Pancreas (tissue), 10 donors: Measurements from ENCODE around the gene S100A8. TPM values are rescaled to one million over a fixed set of nuclear protein-coding genes. Genes with fewer than 3 reads are reported as not detected.

ENCODE experiments used
- ATAC-seq, 4 donors: fragments of 200-7000 bp; cut with Tn5 transposase; one replicate each; pipeline versions ENCODE4 v1.8.0 to v1.9.1; 2020; ENCODE audit warnings: mild to moderate bottlenecking in 4 of 4, moderate library complexity in 4 of 4
- DNase-seq, 6 donors: peaks; one replicate each; pipeline ENCODE4 v3.0.0-alpha.2; 2020
- FAIRE-seq: peaks from 2 replicates; lab custom pipeline; 2012; peaks lifted over from hg19 to GRCh38; lab: Jason Lieb, UNC
- H3K27ac ChIP-seq, 4 donors: fragments of 200-600 bp; sonication (generic); 1 replicate in 3 of 4; 2 replicates in 1 of 4; pipeline versions ENCODE4 v1.5.0 to v1.8.0; 2020
- H3K27me3 ChIP-seq, 4 donors: fragments of 200-600 bp; one replicate each; pipeline ENCODE4 v1.8.0; 2021
- H3K36me3 ChIP-seq, 3 donors: fragments of 200-600 bp; sonication (generic) in 1 of 3; one replicate each; pipeline versions ENCODE4 v1.5.0 to v1.8.0; 2020 to 2021
- H3K4me1 ChIP-seq, 3 donors: fragments of 200-600 bp; one replicate each; pipeline ENCODE4 v1.8.0; 2021
- H3K4me3 ChIP-seq, 4 donors: fragments of 200-600 bp; sonication (generic) in 2 of 4; one replicate each; pipeline versions ENCODE4 v1.5.0 to v1.8.0; 2020 to 2021
- H3K9me3 ChIP-seq, 4 donors: fragments of 200-600 bp; one replicate each; pipeline ENCODE4 v1.8.0; 2021
- WGBS, 2 donors: extraction: QIAGEN DNeasy Blood & Tissue Kit; methylation state at CpG; one replicate each; pipeline ENCODE4 v1.1.7; 2013; 5-methylcytosine and 5-hydroxymethylcytosine counted together
- intact Hi-C, 3 donors: fragments of 100-400 bp; cut with DNase I; formaldehyde crosslinking; loops; one replicate each; pipeline versions ENCODE4 v1.11.1 to v1.14.2; 2022
- polyA plus RNA-seq, 2 donors: library from polyadenylated mRNA; stranded (reverse); fragments of 200-250 nt; gene quantifications; one replicate each; pipeline ENCODE4 v1.2.3, GENCODE V29; 2013
- total RNA-seq, 6 donors: library from RNA; stranded (reverse); fragmentation: NEBNext Ultra II Directional in 4 of 6; extraction: Animal tissue kit (Norgen Biotek cat#: 25700) in 4 of 6; gene quantifications; one replicate each; pipeline versions ENCODE4 v1.2.1 to v1.2.4, GENCODE V29; 2021 to 2023
- TF ChIP-seq, protein P1 (sequence below), 4 donors: fragments of 200-600 bp; sonication (generic) in 3 of 4; IDR thresholded peaks; one replicate each; pipeline versions ENCODE4 v1.5.0 to v1.8.0; 2021; ENCODE audit warnings: antibody characterized with exemption in 4 of 4
- donor health status: healthy with polysubstance abuse.
- donor health status: DM: no; HTN: no; CAD: no; lungs with moderate emphysema.
- donor health status: DM: no; HTN: no; CAD: no.
- donor health status: control.
- donor health status: control.
- donor health status: Bipolar disorder and iron deficiency.
- donor health status: DM: yes; HTN: yes; CAD: no.
- donor health status: DM: no; HTN: no; CAD: no.
- donor health status: DM: no; HTN: no; CAD: no.
- donor health status: DM: yes; HTN: yes; CAD: no.

The S100A8 gene
- total RNA-seq (10 to 100 TPM in 3 of 6 donors, 1 to 10 TPM in 3; 2.0 to 36.1 (median 12.1) TPM), polyA plus RNA-seq (10 to 100 TPM; 26.1 to 41.9 TPM)

DNA sequence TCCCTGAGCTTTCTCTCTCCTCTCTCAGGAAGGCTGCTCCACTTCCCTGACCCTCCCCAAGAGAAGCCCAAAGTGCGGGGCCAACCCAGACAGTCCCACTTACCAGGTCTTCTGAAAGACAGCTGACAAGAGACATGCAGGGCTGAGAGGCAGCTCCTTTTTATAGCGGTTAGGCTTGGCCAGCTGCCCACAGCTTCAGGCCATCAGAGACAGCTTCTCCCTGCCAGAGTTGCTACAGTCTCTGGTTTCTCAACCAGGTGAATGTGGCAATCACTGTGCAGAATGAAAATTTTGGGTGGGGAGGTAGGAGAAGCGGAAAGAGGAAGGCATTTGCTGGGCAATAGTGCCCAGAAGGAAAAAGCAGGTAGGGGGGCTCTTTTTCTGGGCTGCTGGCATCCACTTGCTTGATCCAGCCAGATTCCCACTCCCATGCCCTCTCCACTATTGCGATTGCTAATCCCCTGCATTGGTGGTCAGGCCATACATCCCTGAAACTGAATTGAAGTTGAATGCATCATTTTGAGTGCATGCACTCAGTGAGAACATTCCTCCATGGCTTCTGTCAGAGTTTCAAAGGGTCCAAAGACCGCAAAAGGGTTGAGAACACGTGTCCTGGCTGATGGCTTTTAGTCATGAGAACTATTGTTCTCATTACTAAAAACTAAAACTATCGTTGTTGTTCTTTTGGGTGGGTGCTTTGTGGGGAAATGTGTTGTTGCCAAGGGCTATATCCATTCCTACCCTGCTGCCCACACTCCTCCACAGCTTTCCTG, at the start of gene S100A8:
Gene S100A8 (minus strand): TSS at position 136 of the 773 bp plus-strand sequence. CDS start 538 bp downstream, outside the sequence.
- intact Hi-C loops = no loop called here
- Histone ChIP-seq H3K27ac (no peak within 1 kb of the TSS), H3K27me3 (no peaks in the 10 kb centered on the region), H3K4me3 (no peak within 1 kb of the TSS), H3K4me1 (no peaks in the 10 kb centered on the region), H3K36me3 (no peaks in the 10 kb centered on the region), H3K9me3 (no peaks in the 10 kb centered on the region)
- WGBS, 2 donors = 50 to 64% methylated on average over 7 of the region's 7 CpGs
- DNase-seq (no peak), FAIRE-seq (no peak), ATAC-seq (peak in 2 of 4 donors; percentile 46 to 55)
- TF ChIP-seq, protein P1, sequence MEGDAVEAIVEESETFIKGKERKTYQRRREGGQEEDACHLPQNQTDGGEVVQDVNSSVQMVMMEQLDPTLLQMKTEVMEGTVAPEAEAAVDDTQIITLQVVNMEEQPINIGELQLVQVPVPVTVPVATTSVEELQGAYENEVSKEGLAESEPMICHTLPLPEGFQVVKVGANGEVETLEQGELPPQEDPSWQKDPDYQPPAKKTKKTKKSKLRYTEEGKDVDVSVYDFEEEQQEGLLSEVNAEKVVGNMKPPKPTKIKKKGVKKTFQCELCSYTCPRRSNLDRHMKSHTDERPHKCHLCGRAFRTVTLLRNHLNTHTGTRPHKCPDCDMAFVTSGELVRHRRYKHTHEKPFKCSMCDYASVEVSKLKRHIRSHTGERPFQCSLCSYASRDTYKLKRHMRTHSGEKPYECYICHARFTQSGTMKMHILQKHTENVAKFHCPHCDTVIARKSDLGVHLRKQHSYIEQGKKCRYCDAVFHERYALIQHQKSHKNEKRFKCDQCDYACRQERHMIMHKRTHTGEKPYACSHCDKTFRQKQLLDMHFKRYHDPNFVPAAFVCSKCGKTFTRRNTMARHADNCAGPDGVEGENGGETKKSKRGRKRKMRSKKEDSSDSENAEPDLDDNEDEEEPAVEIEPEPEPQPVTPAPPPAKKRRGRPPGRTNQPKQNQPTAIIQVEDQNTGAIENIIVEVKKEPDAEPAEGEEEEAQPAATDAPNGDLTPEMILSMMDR (IDR thresholded peaks at IDR 0.05) = no peak

DNA sequence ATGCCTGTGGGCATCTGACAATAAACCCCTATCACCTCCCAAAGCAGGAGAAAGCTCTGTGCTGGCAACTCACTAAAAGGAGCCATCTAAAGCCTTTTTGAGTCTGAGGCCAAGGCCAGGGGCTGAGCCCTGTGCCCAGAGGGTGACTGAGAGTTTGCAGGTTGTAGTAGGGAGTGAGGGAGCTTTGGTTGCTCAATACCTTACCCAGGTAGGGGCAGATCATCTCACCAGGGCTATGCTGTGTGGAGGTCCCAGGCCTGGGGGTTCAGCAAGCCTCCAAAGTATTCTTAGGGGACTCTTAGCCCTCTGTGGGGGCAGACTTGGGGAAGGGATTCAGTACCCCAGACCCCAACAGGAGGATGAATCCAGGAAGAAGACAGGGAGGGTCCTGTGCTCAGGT, 48.4 kb upstream of the S100A8 start:
- TF ChIP-seq, protein P1 (IDR thresholded peaks at IDR 0.05) = no peak
- Histone ChIP-seq H3K27ac (no peak overlapping the region), H3K36me3 (no peaks in the 10 kb centered on the region), H3K9me3 (no peaks in the 10 kb centered on the region), H3K4me3 (no peak overlapping the region), H3K27me3 (no peaks in the 10 kb centered on the region), H3K4me1 (no peaks in the 10 kb centered on the region)
- intact Hi-C loops = no loop called here
- DNase-seq (no peak), FAIRE-seq (no peak), ATAC-seq (no peak)

DNA sequence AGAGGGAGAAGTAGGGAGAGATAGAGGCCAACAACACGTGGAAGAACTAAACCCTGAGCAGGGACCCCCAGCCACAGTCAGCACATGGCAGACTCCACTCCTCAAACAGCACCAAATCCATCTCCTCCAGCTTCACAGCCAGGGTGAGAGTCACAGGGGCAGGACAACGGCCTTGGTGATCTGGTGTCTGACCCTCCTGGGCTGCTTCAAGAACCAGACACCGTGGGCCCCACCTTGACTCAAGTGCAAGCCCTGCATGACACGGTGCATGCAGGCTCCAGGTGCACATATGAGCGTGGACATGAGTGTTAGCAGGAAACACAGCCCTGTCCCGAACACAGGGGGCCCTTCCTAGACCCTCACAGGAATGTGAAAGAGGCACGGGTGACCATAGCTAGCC, 47.7 kb upstream of the S100A8 start:
- TF ChIP-seq, protein P1 (IDR thresholded peaks at IDR 0.05) = no peak
- 48 to 52% methylated on average over 7 of the region's 7 CpGs for WGBS, 2 donors
- H3K27ac ChIP-seq = no peak overlapping the region
- H3K27me3 ChIP-seq = no peaks in the 10 kb centered on the region
- H3K9me3 ChIP-seq = no peaks in the 10 kb centered on the region
- H3K4me1 ChIP-seq = no peaks in the 10 kb centered on the region
- no peak overlapping the region for H3K4me3 ChIP-seq
- intact Hi-C loops = no loop called here
- no peaks in the 10 kb centered on the region for H3K36me3 ChIP-seq
- no peak for FAIRE-seq
- no peak for DNase-seq
- no peak for ATAC-seq

DNA sequence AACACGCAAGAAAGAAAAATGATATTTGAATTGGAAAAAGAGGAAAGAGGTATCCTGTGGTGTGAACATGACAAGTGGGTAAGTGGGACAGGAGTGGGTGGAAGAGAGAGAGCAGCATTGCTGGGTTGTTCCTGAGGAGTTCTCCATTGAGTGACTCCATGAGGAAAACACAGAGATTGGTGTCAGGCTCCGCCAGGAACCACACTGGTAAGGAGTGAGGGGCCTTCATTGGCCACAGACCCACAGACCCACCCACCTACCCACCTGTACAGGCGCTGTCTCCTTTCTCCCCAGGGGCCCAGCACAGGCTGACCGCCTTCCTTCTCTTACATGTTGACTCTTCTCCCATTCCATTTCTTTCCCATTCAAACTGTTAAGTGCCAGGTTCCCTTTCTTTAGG, 46.4 kb upstream of the S100A8 start:
- H3K36me3 ChIP-seq = no peaks in the 10 kb centered on the region
- H3K4me1 ChIP-seq = no peaks in the 10 kb centered on the region
- no peak for ATAC-seq
- TF ChIP-seq, protein P1 (IDR thresholded peaks at IDR 0.05) = no peak
- WGBS, 2 donors = 68 to 80% methylated on average over 4 of the region's 4 CpGs
- H3K9me3 ChIP-seq = no peaks in the 10 kb centered on the region
- no peaks in the 10 kb centered on the region for H3K27me3 ChIP-seq
- intact Hi-C loops = no loop called here
- H3K27ac ChIP-seq = no peak overlapping the region
- DNase-seq = no peak
- no peak for FAIRE-seq
- no peak overlapping the region for H3K4me3 ChIP-seq
